GM19467 (cell line): ENCODE measurements around the gene COL21A1.
"Not testable (repeated sequence)": the region's sequence is repeated elsewhere in the genome, so short reads cannot be mapped to it uniquely, and the experiment has no call there.

ENCODE experiments used
- ATAC-seq: cut with Tn5 transposase; IDR thresholded peaks from one replicate; pipeline ENCODE4 v1.9.1; 2021; ENCODE audit warnings: mild to moderate bottlenecking, moderate library complexity; ENCODE audit not compliant: unreplicated experiment

COL21A1 gene

GRCh38 chr6:56246881-56247653 lies at the start of gene COL21A1:
Gene COL21A1 (minus strand): TSS chr6:56247580. CDS start chr6:56182618, 64,962 bp downstream.
- no peak for ATAC-seq

- no peak for ATAC-seq
Measured at GRCh38 chr6:56293781-56294180, 46.4 kb upstream of the COL21A1 start.

GRCh38 chr6:56292505-56293181 lies 45.3 kb upstream of the COL21A1 start:
- no peak for ATAC-seq

- no peak for ATAC-seq
Measured at GRCh38 chr6:56291302-56291917, 44.0 kb upstream of the COL21A1 start.

GRCh38 chr6:56289721-56290120 lies 42.3 kb upstream of the COL21A1 start:
- ATAC-seq = no peak

- no peak for ATAC-seq
Measured at GRCh38 chr6:56288347-56288746, 41.0 kb upstream of the COL21A1 start.

- ATAC-seq = no peak
Measured at GRCh38 chr6:56282391-56282790, 35.0 kb upstream of the COL21A1 start.

GRCh38 chr6:56280126-56280525 lies 32.7 kb upstream of the COL21A1 start:
- ATAC-seq = no peak

GRCh38 chr6:56279331-56280080 lies 32.1 kb upstream of the COL21A1 start:
- peak; percentile 66 for ATAC-seq

GRCh38 chr6:56278171-56278591 lies 30.8 kb upstream of the COL21A1 start:
- no peak for ATAC-seq

- no peak for ATAC-seq
Measured at GRCh38 chr6:56270812-56271441, 23.5 kb upstream of the COL21A1 start.

- no peak for ATAC-seq
Measured at GRCh38 chr6:56268266-56268665, 20.9 kb upstream of the COL21A1 start.

GRCh38 chr6:56266011-56266410 lies 18.6 kb upstream of the COL21A1 start:
- ATAC-seq = no peak

GRCh38 chr6:56263596-56264315 lies 16.4 kb upstream of the COL21A1 start:
- ATAC-seq = no peak

- not testable (repeated sequence) for ATAC-seq
Measured at GRCh38 chr6:56260593-56260992, 13.2 kb upstream of the COL21A1 start.

GRCh38 chr6:56259234-56260077 lies 12.1 kb upstream of the COL21A1 start:
- no peak for ATAC-seq

- ATAC-seq = no peak
Measured at GRCh38 chr6:56255349-56255748, 8.0 kb upstream of the COL21A1 start.

- ATAC-seq = no peak
Measured at GRCh38 chr6:56250266-56250665, 2.9 kb upstream of the COL21A1 start.

- no peak for ATAC-seq
Measured at GRCh38 chr6:56247654-56248122, 308 bp upstream of the COL21A1 start.
